ENCODE results near the gene KLF15. TPM values are rescaled to one million over a fixed set of nuclear protein-coding genes. Genes with fewer than 3 reads are reported as not detected.

KLF15 gene
- total RNA-seq, 1 experiment from 2014 or later, result 3.3 TPM

DNA sequence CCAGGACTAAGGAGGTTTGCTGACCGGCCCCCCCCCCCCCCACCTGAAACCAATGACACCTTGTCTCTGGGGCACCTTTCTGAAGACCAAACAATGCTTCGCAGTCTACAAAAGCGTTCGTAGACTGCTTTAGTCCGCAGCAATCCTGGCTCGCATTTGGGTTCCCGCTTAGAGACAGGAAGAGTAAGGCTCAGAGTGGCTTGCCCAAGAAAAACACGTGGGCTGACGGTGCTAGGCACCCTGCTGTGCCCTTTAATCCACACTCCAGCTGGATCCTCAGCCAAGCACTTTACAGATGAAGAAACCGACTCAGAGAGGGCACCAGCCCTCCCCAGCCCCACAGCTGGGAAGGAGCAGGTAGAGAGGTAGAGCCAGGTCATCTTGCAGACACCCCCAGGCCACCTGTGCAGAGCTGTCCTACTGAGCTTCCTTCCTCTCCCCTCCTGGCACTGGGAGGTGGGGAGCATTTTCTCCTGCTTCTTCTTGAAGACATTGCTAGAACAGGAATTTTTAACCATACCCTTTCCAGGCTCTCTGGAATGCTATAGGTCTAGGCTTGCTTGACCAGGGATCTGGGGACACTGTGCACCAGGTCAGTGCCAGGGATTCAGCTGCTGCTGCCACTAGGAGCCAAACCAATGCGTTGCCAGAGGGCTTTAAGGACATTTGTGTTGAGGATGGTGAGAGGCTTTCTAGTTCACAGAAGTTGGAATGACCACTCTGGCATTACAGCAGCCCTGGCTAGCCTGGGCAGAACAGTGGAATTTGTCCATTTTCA, 1.0 kb upstream of the KLF15 start:
- no peaks in the 10 kb centered on the region for H3K9me3 ChIP-seq (ENCODE audit: control insufficient read depth in 1 of 2, insufficient read depth in 1 of 2, low read depth in 1 of 2, low read length in 2 of 2)
- no peak for ATAC-seq
- H3K9ac ChIP-seq (ENCODE audit: low read length), result peak overlapping the region; percentile 35; the same call in 1 of the 2 replicates
- no peak overlapping the region for H3K27ac ChIP-seq (ENCODE audit: low read depth, low read length)
- H3K79me2 ChIP-seq (ENCODE audit: insufficient read depth, low read length), result no peaks in the 10 kb centered on the region
- peak overlapping the region; percentile 45 to 61 for H3K4me3 ChIP-seq (replicated peaks in 1 of 2; ENCODE audit: low read depth in 1 of 2, low read length in 2 of 2)
- intact Hi-C loops (cut with micrococcal nuclease), result no loop called here
- no peaks in the 10 kb centered on the region for H3K36me3 ChIP-seq (ENCODE audit: control insufficient read depth in 1 of 2, insufficient read depth in 2 of 2, low read length in 2 of 2)
- H4K20me1 ChIP-seq (ENCODE audit: insufficient read depth), result no peaks in the 10 kb centered on the region
- no peaks in the 10 kb centered on the region for H3K9me2 ChIP-seq (ENCODE audit: insufficient read depth)
- H3K4me1 ChIP-seq (ENCODE audit: control insufficient read depth in 1 of 2, insufficient read depth in 2 of 2, low read length in 2 of 2), result peaks cover 10 to 30% of the 10 kb centered on the region in 2 experiments; a peak in 3 of 4 replicates
- no peak for TF ChIP-seq EZH2phosphoT487 (IDR thresholded peaks at IDR 0.05; ENCODE audit: borderline replicate concordance)
- no peak for TF ChIP-seq ZNF274 (IDR thresholded peaks at IDR 0.05; ENCODE audit: low read depth, low read length)
- TF ChIP-seq ELF1 (IDR thresholded peaks at IDR 0.05; ENCODE audit: borderline replicate concordance, low read depth), result no peak
- no peak for TF ChIP-seq SP1 (IDR thresholded peaks at IDR 0.05; ENCODE audit: low read depth)
- no peak for TF ChIP-seq POLR2AphosphoS5 (IDR thresholded peaks at IDR 0.05; ENCODE audit: low read depth, low read length)
- RAD21 ChIA-PET (ENCODE audit: low non-redundant PET in 1 of 2, low total read pairs in 2 of 2, uncharacterized antibody in 2 of 2, unreplicated experiment in 2 of 2), result no interaction called here
- peaks cover 6% of the 10 kb centered on the region; the same call in 1 of the 2 replicates for H3K27me3 ChIP-seq (ENCODE audit: insufficient read depth, low read length)
- CTCF ChIA-PET, result no interaction called here
- DNase-seq (ENCODE audit: low read depth, low spot score), result no peak
- BruUV-seq (replicated peaks), result no TSS peak
- H3K4me2 ChIP-seq (ENCODE audit: low read length), result peak overlapping the region; percentile 99
- POLR2A ChIA-PET, result no interaction called here
- H2AFZ ChIP-seq (ENCODE audit: low read depth, low read length, poor library complexity, severe bottlenecking), result peak overlapping the region; percentile 98

DNA sequence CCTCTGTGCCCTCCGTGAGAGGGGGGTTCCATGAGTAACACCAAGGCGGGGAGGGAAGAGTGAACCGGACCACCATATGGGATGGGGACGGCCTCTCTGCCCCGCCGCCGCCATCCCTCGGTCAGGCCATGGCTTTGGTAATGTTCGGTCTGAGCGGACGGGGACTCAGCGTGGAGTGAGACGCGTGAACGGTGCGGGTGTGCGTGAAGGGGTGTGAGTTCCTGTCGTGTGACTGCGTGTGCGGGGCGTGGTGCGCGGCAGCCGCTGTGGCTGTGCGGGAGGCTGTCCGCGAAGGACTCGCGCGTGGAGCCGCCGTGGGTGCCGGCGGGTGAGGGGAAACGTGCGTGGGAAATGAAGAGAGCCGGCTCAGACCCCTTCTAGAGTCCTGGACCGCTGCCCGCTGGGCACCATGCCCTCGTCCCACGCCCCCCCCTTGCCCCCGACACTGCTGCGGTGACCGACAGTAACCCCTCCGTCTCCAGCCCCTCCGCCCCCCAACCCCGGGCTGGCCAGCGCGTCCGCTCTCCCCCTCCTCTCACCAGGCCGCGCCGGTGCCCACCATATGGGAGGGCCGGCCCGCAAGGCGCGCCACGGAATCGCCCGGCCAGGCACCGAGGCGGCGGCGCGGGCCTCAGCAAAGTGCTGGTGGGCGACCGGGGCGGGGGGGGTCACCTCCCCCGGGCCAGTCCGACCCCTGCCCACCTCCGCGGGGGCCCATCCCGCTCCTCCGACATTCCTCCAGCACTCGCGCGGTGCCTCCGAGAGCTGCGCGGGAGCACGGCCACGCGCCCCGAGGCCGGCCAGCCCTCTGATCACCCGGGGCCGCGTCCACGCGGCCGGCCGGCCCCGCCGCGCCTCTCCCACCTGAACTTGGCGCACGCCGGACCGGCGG, 589 bp downstream of the KLF15 start:
- H3K27me3 ChIP-seq (ENCODE audit: insufficient read depth, low read length), result peaks cover 6% of the 10 kb centered on the region; the same call in 1 of the 2 replicates
- no peaks in the 10 kb centered on the region for H3K9me2 ChIP-seq (ENCODE audit: insufficient read depth)
- H3K27ac ChIP-seq (ENCODE audit: low read depth, low read length), result peak overlapping the region; percentile 22; the same call in 1 of the 2 replicates
- ChIA-PET POLR2A (no interaction called here), CTCF (no interaction called here), RAD21 (ENCODE audit: low non-redundant PET in 1 of 2, low total read pairs in 2 of 2, uncharacterized antibody in 2 of 2, unreplicated experiment in 2 of 2) (no interaction called here)
- no peak for DNase-seq (ENCODE audit: low read depth, low spot score)
- H3K4me1 ChIP-seq (ENCODE audit: control insufficient read depth in 1 of 2, insufficient read depth in 2 of 2, low read length in 2 of 2), result peaks cover 10 to 30% of the 10 kb centered on the region in 2 experiments; a peak in 3 of 4 replicates
- BruUV-seq (replicated peaks), result no TSS peak
- no peaks in the 10 kb centered on the region for H4K20me1 ChIP-seq (ENCODE audit: insufficient read depth)
- peak; percentile 17 for ATAC-seq
- H3K9me3 ChIP-seq (ENCODE audit: control insufficient read depth in 1 of 2, insufficient read depth in 1 of 2, low read depth in 1 of 2, low read length in 2 of 2), result no peaks in the 10 kb centered on the region
- H3K4me3 ChIP-seq (replicated peaks in 1 of 2; ENCODE audit: low read depth in 1 of 2, low read length in 2 of 2), result peak overlapping the region; percentile 55 to 68
- peak overlapping the region; percentile 60 for H2AFZ ChIP-seq (ENCODE audit: low read depth, low read length, poor library complexity, severe bottlenecking)
- peak overlapping the region; percentile 99 for H3K4me2 ChIP-seq (ENCODE audit: low read length)
- intact Hi-C loops (cut with micrococcal nuclease), result loop anchor here (2.0 kb wide), 1 partner anchor 90 kb away; no protein-coding TSS in a partner anchor
- no peaks in the 10 kb centered on the region for H3K36me3 ChIP-seq (ENCODE audit: control insufficient read depth in 1 of 2, insufficient read depth in 2 of 2, low read length in 2 of 2)
- H3K79me2 ChIP-seq (ENCODE audit: insufficient read depth, low read length), result no peaks in the 10 kb centered on the region
- peak overlapping the region; percentile 65 for H3K9ac ChIP-seq (ENCODE audit: low read length)
- TF ChIP-seq SRF (IDR thresholded peaks at IDR 0.05; ENCODE audit: low read depth), result no peak
- TF ChIP-seq, protein P1, sequence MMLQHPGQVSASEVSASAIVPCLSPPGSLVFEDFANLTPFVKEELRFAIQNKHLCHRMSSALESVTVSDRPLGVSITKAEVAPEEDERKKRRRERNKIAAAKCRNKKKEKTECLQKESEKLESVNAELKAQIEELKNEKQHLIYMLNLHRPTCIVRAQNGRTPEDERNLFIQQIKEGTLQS (IDR thresholded peaks at IDR 0.05), result no peak
- TF ChIP-seq, protein P2, sequence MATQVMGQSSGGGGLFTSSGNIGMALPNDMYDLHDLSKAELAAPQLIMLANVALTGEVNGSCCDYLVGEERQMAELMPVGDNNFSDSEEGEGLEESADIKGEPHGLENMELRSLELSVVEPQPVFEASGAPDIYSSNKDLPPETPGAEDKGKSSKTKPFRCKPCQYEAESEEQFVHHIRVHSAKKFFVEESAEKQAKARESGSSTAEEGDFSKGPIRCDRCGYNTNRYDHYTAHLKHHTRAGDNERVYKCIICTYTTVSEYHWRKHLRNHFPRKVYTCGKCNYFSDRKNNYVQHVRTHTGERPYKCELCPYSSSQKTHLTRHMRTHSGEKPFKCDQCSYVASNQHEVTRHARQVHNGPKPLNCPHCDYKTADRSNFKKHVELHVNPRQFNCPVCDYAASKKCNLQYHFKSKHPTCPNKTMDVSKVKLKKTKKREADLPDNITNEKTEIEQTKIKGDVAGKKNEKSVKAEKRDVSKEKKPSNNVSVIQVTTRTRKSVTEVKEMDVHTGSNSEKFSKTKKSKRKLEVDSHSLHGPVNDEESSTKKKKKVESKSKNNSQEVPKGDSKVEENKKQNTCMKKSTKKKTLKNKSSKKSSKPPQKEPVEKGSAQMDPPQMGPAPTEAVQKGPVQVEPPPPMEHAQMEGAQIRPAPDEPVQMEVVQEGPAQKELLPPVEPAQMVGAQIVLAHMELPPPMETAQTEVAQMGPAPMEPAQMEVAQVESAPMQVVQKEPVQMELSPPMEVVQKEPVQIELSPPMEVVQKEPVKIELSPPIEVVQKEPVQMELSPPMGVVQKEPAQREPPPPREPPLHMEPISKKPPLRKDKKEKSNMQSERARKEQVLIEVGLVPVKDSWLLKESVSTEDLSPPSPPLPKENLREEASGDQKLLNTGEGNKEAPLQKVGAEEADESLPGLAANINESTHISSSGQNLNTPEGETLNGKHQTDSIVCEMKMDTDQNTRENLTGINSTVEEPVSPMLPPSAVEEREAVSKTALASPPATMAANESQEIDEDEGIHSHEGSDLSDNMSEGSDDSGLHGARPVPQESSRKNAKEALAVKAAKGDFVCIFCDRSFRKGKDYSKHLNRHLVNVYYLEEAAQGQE (IDR thresholded peaks at IDR 0.05; ENCODE audit: low read depth), result no peak
- no peak for TF ChIP-seq CEBPB (IDR thresholded peaks at IDR 0.05; ENCODE audit: low read depth)
- TF ChIP-seq, protein P3, sequence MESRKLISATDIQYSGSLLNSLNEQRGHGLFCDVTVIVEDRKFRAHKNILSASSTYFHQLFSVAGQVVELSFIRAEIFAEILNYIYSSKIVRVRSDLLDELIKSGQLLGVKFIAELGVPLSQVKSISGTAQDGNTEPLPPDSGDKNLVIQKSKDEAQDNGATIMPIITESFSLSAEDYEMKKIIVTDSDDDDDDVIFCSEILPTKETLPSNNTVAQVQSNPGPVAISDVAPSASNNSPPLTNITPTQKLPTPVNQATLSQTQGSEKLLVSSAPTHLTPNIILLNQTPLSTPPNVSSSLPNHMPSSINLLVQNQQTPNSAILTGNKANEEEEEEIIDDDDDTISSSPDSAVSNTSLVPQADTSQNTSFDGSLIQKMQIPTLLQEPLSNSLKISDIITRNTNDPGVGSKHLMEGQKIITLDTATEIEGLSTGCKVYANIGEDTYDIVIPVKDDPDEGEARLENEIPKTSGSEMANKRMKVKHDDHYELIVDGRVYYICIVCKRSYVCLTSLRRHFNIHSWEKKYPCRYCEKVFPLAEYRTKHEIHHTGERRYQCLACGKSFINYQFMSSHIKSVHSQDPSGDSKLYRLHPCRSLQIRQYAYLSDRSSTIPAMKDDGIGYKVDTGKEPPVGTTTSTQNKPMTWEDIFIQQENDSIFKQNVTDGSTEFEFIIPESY (IDR thresholded peaks at IDR 0.05; ENCODE audit: extremely low read depth, insufficient replicate concordance, low read length), result no peak
- TF ChIP-seq FOSL1 (IDR thresholded peaks at IDR 0.05; ENCODE audit: low read depth), result no peak
- TF ChIP-seq EGR1 (IDR thresholded peaks at IDR 0.05; ENCODE audit: low read depth), result no peak

All from HCT116 (cell line).